GM18507 (cell line): ENCODE results near the gene FUOM.
"Not testable (repeated sequence)": the region's sequence is repeated elsewhere in the genome, so short reads cannot be mapped to it uniquely, and the experiment has no call there.

Source experiments
- DNase-seq: peaks from one replicate; pipeline ENCODE4 v3.0.0; 2011; ENCODE audit warnings: low read depth; ENCODE audit not compliant: insufficient read length; ENCODE audit errors: extremely low spot score
- FAIRE-seq: peaks from 2 replicates; lab custom pipeline; 2011; peaks lifted over from hg19 to GRCh38; lab: Jason Lieb, UNC

Gene FUOM

GRCh38 chr10:133370030-133370786 is 12.4 kb upstream of the FUOM start:
- DNase-seq: no peak
- FAIRE-seq: no peak

DNA sequence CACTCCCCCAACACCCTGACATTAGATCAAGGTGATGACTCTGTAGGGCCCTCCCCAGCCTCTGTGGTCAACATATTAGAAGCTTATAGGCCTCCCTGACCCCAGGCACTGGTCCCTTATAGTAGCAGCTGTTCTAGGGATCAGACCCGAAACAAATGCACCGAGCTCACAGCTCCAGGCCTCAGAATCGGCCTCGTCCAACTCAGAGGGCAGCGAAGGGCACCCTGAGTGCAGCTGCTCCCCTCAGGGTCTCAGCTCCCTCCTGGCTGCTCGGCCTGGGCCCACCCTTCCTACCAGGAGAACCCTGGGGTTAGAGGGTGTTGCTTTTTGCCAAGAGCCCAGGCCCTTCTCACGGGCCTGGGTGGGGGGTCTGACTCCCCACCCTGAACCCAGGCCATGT is 10.3 kb upstream of the FUOM start:
- FAIRE-seq (no peak), DNase-seq (no peak)

DNA sequence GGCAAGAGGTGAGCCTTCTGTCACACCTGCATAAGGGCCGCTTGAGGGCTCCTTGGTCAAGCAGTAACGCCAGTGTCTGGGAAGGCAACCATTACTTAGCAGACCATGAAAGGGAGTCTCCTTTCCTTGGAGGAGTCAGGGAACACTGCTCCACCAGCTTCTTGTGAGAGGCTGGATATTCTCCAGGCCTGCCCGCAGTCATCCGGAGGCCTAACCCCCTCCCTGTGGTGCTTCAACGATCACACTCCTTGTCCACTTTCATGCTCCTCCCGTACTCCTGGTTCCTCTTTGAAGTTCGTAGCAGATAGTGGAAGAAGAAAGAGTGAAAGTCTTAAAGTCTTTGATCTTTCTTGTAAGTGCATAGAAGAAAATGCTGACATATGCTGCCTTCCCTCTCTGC is 9.6 kb upstream of the FUOM start:
- not testable (repeated sequence) for FAIRE-seq, DNase-seq

DNA sequence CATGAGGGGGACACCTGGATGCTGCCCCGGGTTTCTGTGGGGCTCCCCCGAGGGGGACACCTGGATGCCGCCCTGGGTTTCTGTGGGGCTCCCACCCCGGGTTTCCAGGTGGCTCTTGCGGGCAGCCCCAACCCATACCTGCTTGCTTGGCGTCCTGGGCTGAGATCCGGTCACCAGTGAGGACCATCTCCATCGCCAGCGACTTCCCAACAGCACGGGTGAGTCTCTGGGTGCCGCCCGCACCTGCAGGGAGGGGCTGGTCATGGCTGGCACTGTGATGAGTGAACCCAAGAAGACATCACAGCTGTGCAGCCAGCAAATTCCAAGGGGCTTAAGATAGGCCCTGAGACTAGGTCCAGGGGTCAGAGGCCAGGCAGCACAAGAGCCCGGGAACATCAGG is 8.9 kb upstream of the FUOM start:
- no peak for DNase-seq
- FAIRE-seq: no peak

- FAIRE-seq: no peak
- DNase-seq: no peak
Measured at GRCh38 chr10:133366130-133366478, 8.3 kb upstream of the FUOM start.

- no peak for DNase-seq
Measured at GRCh38 chr10:133365461-133366129, 7.8 kb upstream of the FUOM start.

DNA sequence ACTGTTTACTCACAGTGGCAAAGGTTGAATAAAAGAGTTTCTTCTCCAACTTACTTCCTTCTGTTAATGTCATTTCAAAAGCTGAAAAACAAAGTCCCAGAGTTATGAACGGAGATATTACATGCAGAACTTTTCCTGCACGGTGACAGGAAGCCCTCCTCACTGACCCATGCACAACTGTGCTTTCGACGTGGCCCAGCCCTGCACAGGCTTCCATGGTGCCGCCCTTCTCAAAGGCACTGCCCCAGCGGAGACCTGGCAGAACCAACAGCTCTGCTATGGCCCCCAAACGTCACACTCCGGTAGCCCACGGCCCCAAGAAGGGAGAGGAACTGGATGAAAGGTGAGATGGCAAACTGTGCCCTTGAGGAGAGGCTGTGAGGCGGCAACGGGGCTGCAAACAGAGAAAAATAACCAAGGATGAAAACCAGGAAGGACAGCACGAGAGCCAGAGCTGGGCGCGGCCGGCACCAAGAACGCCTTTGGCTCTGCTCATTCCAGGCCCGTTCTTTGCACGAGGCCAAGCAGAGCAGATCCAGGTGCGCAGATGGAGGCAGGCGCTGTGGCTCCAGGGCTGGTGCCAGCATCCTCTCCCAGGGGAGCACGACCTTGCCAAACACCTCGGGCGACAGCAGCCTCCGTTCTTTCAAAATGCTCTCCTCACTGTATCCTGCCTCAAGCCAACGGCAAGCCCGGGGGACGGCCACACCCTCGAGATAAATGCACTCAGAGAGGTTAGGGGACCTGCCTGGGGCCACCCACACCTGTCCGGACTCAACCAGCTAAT is 7.0 kb upstream of the FUOM start:
- FAIRE-seq (no peak), DNase-seq (no peak)

More at GRCh38 chr10:133365461-133366129, 7.8 kb upstream of the FUOM start:
- no peak for FAIRE-seq

GRCh38 chr10:133362846-133363245 is 5.0 kb upstream of the FUOM start:
- DNase-seq (no peak), FAIRE-seq (no peak)

DNA sequence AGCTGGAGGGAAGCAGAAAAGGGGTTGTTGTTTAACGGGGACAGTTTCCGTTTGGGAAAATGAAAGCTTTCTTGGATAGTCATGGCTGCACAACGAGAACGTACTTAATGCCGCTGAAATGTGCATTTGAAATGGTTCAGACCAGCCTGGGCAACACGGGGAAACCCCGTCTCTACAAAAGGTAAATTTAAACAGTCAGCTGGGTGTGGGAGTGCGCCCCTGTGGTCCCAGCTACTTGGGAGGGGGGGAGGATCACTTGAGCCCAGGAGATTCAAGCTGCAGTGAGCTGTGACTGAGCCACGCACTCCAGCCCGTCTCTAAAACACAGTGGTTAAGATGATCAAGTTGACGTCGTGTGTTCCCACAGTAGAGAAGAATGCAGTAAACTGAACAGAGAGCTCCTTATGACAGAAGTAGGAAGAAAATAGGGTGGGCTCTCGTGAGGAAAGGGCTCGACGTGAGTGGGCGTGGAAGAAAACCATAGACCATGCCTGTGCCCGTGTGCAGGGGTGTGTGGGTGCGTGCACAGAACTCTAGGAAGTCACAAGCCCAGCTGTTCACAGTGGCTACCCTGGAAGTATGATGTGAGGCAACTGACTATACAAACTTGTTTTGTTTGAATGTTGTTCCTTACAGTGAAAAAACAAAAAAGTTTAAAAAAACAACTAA is 4.1 kb upstream of the FUOM start:
- peak; percentile 65 for FAIRE-seq
- DNase-seq: no peak

GRCh38 chr10:133361227-133361626 is 3.4 kb upstream of the FUOM start:
- DNase-seq (no peak), FAIRE-seq (no peak)

- FAIRE-seq: no peak
- no peak for DNase-seq
Measured at GRCh38 chr10:133359972-133360610, 2.3 kb upstream of the FUOM start.

- no peak for DNase-seq
- FAIRE-seq: no peak
Measured at GRCh38 chr10:133359554-133359971, 1.7 kb upstream of the FUOM start.

GRCh38 chr10:133358925-133359310 is 1.1 kb upstream of the FUOM start:
- no peak for FAIRE-seq
- no peak for DNase-seq

- no peak for FAIRE-seq
Measured at GRCh38 chr10:133358162-133358924, 524 bp upstream of the FUOM start.

GRCh38 chr10:133356549-133357284 is 1.1 kb downstream of the FUOM start:
- FAIRE-seq (no peak), DNase-seq (no peak)

More at GRCh38 chr10:133358162-133358924, 524 bp upstream of the FUOM start:
- DNase-seq: no peak

DNA sequence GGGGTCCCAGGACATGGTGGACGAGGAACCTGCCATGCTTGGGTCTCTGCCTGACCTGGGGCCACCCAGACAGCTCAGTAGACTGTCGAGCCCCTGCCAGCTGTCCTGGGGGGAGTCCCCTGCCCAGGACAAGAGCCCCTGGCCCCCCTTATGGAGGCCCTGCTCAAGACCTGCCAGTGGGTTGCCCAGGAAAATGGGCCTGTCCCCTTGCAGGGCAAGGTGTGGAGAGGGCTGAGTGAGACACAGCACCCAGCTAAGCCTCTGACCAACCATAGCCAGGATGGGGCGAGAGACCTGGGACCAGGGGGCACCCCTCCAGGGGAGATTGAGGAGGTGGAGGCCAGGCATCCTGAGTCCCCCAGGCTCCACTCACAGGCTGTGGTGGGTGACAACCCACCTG is 1.8 kb downstream of the FUOM start:
- FAIRE-seq (no peak), DNase-seq (no peak)

- no peak for FAIRE-seq
- no peak for DNase-seq
Measured at GRCh38 chr10:133355266-133355665, 2.6 kb downstream of the FUOM start.

DNA sequence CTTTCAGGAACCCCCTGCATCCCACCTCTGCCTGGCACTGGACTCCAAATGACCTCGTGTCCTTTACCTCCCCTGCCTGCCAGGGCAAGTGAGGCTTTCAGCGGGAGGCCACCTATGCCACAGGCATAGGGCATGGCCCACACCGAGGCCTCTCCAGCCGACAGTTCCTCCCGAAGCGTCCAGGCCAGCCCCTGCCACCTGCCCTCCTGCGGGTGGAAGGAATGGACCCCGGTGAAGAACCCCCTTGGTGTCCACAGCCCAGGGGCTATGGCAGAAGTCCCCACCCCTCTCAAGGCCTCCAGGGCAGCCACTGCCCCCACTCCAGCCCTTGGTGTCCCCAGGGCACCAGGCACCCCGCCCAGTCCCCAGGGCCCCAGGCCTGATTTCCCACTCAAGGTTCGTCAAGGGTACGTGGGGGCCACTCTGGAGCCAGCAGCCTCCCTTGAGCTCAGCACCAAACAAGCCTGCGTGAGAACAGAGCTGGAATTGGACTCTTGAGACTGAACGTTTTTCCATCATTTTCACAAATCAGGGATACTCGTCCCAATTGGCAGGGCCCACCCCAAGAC is 3.1 kb downstream of the FUOM start:
- DNase-seq (no peak), FAIRE-seq (no peak)
